Stomach (tissue), 9 donors: ENCODE data around the gene LAMB2. TPM values are rescaled to one million over a fixed set of nuclear protein-coding genes. Genes with fewer than 3 reads are reported as not detected.

ENCODE experiments used
- DNase-seq, 2 donors: peaks; one replicate each; pipeline versions ENCODE4 v3.0.0 to v3.0.0-alpha.2; 2013 to 2019
- H3K27ac ChIP-seq, 5 donors: fragments of 200-600 bp in 4 of 5; sonication (generic) in 4 of 5; one replicate each; pipeline ENCODE4 v1.5.1; 2013 to 2019; ENCODE audit warnings: mild to moderate bottlenecking in 1 of 5, moderate library complexity in 1 of 5
- H3K27me3 ChIP-seq, 3 donors: fragments of 200-600 bp; sonication (generic); one replicate each; pipeline ENCODE4 v1.5.1; 2017 to 2019; ENCODE audit warnings: mixed run types in 1 of 3
- H3K36me3 ChIP-seq, 4 donors: fragments of 200-600 bp; sonication (generic); 1 replicate in 3 of 4; 2 replicates in 1 of 4; pipeline ENCODE4 v1.5.1; 2016 to 2019
- H3K4me1 ChIP-seq, 4 donors: fragments of 200-600 bp; sonication (generic); one replicate each; pipeline ENCODE4 v1.5.1; 2016 to 2019
- H3K4me3 ChIP-seq, 4 donors: fragments of 200-600 bp; sonication (generic) in 3 of 4; one replicate each; pipeline ENCODE4 v1.5.1; 2016 to 2019; ENCODE audit warnings: mild to moderate bottlenecking in 1 of 4
- H3K9me3 ChIP-seq, 4 donors: fragments of 200-600 bp; sonication (generic); one replicate each; pipeline ENCODE4 v1.5.1; 2016 to 2019
- CTCF ChIP-seq, 7 experiments: fragments of 450-650 bp in 4 of 7; fragments of 200-600 bp in 3 of 7; sonication (generic) in 3 of 7; IDR thresholded peaks; one replicate each; pipeline ENCODE4 v1.5.1; 2016 to 2019; ENCODE audit warnings: antibody characterized with exemption in 7 of 7, control low read depth in 2 of 7, mild to moderate bottlenecking in 1 of 7
- EP300 ChIP-seq: sonication (generic); formaldehyde crosslinking; IDR thresholded peaks from one replicate; pipeline ENCODE4 v1.6.1; 2017; ENCODE audit warnings: antibody characterized with exemption
- POLR2A ChIP-seq, 4 donors: fragments of 450-650 bp; IDR thresholded peaks; one replicate each; pipeline ENCODE4 v1.6.1; 2016; ENCODE audit warnings: antibody characterized with exemption in 4 of 4, control low read depth in 2 of 4, mild to moderate bottlenecking in 1 of 4, moderate library complexity in 1 of 4
- POLR2AphosphoS5 ChIP-seq, 3 donors: sonication (generic); formaldehyde crosslinking; IDR thresholded peaks; one replicate each; pipeline ENCODE4 v1.6.1; 2016; ENCODE audit warnings: antibody characterized with exemption in 3 of 3
- WGBS, 5 donors: extraction: QIAGEN DNeasy Blood & Tissue Kit in 3 of 5; methylation state at CpG; one replicate each; pipeline versions ENCODE4 v1.1.5 to v1.1.7; 2013 to 2018; 5-methylcytosine and 5-hydroxymethylcytosine counted together
- intact Hi-C: fragments of 100-400 bp; cut with DNase I; formaldehyde crosslinking; loops from one replicate; pipeline ENCODE4 v1.15.1; 2023; ENCODE audit warnings: low total_unique reads
- polyA plus RNA-seq, 3 donors: library from polyadenylated mRNA; stranded (reverse); fragments of 200-250 nt; gene quantifications; one replicate each; pipeline ENCODE4 v1.2.3, GENCODE V29; 2013
- total RNA-seq, 5 donors: library from RNA; depleted of rRNA; stranded (reverse); fragments of >200 nt; gene quantifications; one replicate each; pipeline versions ENCODE4 v1.1.0 to v1.2.3, GENCODE V29; 2014 to 2016
- donor health status: healthy with polysubstance abuse.
- donor health status: Bipolar disorder and iron deficiency.
- donor health status: healthy.

The LAMB2 gene
- total and polyA plus RNA-seq, 8 donors, result 195 to 578 (median 324) TPM

- no peaks in the 10 kb centered on the region for H3K27me3 ChIP-seq
- H3K36me3 ChIP-seq, result peaks cover 73 to 92% (median 88%) of the 10 kb centered on the region in 4 donors
- no peak for DNase-seq
- WGBS, 5 donors, result 74 to 84% (median 84%) methylated on average over 13 to 14 of the region's 14 CpGs
- no peaks in the 10 kb centered on the region for H3K9me3 ChIP-seq
- H3K4me1 ChIP-seq, result peaks cover 5 to 21% (median 15%) of the 10 kb centered on the region in 4 donors
- TF ChIP-seq POLR2AphosphoS5 (IDR thresholded peaks at IDR 0.05) (no peak), CTCF (IDR thresholded peaks at IDR 0.05) (no peak), EP300 (no peak), POLR2A (IDR thresholded peaks at IDR 0.05) (no peak)
- no peak overlapping the region for H3K27ac ChIP-seq
- intact Hi-C loops, result no loop called here
- no peak overlapping the region for H3K4me3 ChIP-seq
Measured at GRCh38 chr3:49124991-49125670, 7.7 kb downstream of the LAMB2 start.

- H3K27me3 ChIP-seq, result no peaks in the 10 kb centered on the region
- WGBS, 5 donors, result 85 to 90% (median 88%) methylated on average over 1 to 7 of the region's 7 CpGs
- no peaks in the 10 kb centered on the region for H3K9me3 ChIP-seq
- intact Hi-C loops, result no loop called here
- no peak for DNase-seq
- H3K36me3 ChIP-seq, result peaks cover 63 to 83% (median 78%) of the 10 kb centered on the region in 4 donors
- H3K4me1 ChIP-seq, result peaks cover 10 to 21% (median 19%) of the 10 kb centered on the region in 4 donors
- TF ChIP-seq EP300 (no peak), CTCF (IDR thresholded peaks at IDR 0.05) (no peak), POLR2A (IDR thresholded peaks at IDR 0.05) (no peak), POLR2AphosphoS5 (IDR thresholded peaks at IDR 0.05) (no peak)
- H3K4me3 ChIP-seq, result no peak overlapping the region
- H3K27ac ChIP-seq, result no peak overlapping the region
Measured at GRCh38 chr3:49124203-49124602, 8.6 kb downstream of the LAMB2 start.

- H3K4me3 ChIP-seq, result no peak overlapping the region
- 91 to 97% (median 95%) methylated on average over 9 to 17 of the region's 17 CpGs for WGBS, 5 donors
- H3K27ac ChIP-seq, result no peak overlapping the region
- DNase-seq, result no peak
- H3K27me3 ChIP-seq, result no peaks in the 10 kb centered on the region
- peaks cover 15 to 25% (median 23%) of the 10 kb centered on the region in 4 donors for H3K4me1 ChIP-seq
- intact Hi-C loops, result no loop called here
- H3K36me3 ChIP-seq, result peaks cover 62 to 82% (median 78%) of the 10 kb centered on the region in 4 donors
- no peaks in the 10 kb centered on the region for H3K9me3 ChIP-seq
- no peak for TF ChIP-seq POLR2A (IDR thresholded peaks at IDR 0.05)
- no peak for TF ChIP-seq EP300
- no peak for TF ChIP-seq POLR2AphosphoS5 (IDR thresholded peaks at IDR 0.05)
- no peak for TF ChIP-seq CTCF (IDR thresholded peaks at IDR 0.05)
Measured at GRCh38 chr3:49123687-49124086, 9.2 kb downstream of the LAMB2 start.

GRCh38 chr3:49122886-49123545 is 9.8 kb downstream of the LAMB2 start:
- Histone ChIP-seq H3K27me3 (no peaks in the 10 kb centered on the region), H3K27ac (no peak overlapping the region), H3K4me1 (peaks cover 18 to 31% (median 25%) of the 10 kb centered on the region in 4 donors), H3K36me3 (peaks cover 64 to 82% (median 78%) of the 10 kb centered on the region in 4 donors), H3K4me3 (no peak overlapping the region), H3K9me3 (no peaks in the 10 kb centered on the region)
- intact Hi-C loops, result no loop called here
- no peak for DNase-seq
- TF ChIP-seq POLR2A (IDR thresholded peaks at IDR 0.05), result no peak
- no peak for TF ChIP-seq CTCF (IDR thresholded peaks at IDR 0.05)
- no peak for TF ChIP-seq POLR2AphosphoS5 (IDR thresholded peaks at IDR 0.05)
- TF ChIP-seq EP300, result no peak
- 87 to 94% (median 92%) methylated on average over 10 to 17 of the region's 17 CpGs for WGBS, 5 donors
